ENCODE measurements around the gene MYPN. TPM values are rescaled to one million over a fixed set of nuclear protein-coding genes. Genes with fewer than 3 reads are reported as not detected.

MYPN gene
- total and polyA plus RNA-seq, 2 experiments from 2014 or later: not detected

GRCh38 chr10:68087685-68088401 is 21.4 kb upstream of the MYPN start:
- H3K4me3 Mint-ChIP-seq: no peak overlapping the region
- TF ChIP-seq REST (IDR thresholded peaks at IDR 0.05; ENCODE audit: unreplicated experiment) (no peak), CTCF (conservative IDR thresholded peaks at IDR 0.05; ENCODE audit: low read depth in 2 of 2) (no peak), POLR2AphosphoS5 (IDR thresholded peaks at IDR 0.05; ENCODE audit: low read depth) (no peak), JUNB (IDR thresholded peaks at IDR 0.05; ENCODE audit: unreplicated experiment) (no peak), CREB1 (CRISPR knock-in tag; IDR thresholded peaks at IDR 0.05; ENCODE audit: low read depth) (no peak)
- peak; percentile 42 for DNase-seq (ENCODE audit: low spot score)

GRCh38 chr10:68088740-68089139 is 20.5 kb upstream of the MYPN start:
- H3K4me3 Mint-ChIP-seq: no peak overlapping the region
- H3K27ac ChIP-seq (ENCODE audit: low read depth): no peak overlapping the region
- peaks cover 18% of the 10 kb centered on the region for H3K4me1 Mint-ChIP-seq

More at GRCh38 chr10:68087685-68088401, 21.4 kb upstream of the MYPN start:
- no peaks in the 10 kb centered on the region for H3K9me3 Mint-ChIP-seq
- Histone ChIP-seq H3F3A (replicated peaks; ENCODE audit: low read depth) (no peaks in the 10 kb centered on the region), H3K79me2 (replicated peaks; ENCODE audit: insufficient read depth) (no peaks in the 10 kb centered on the region), H4K20me1 (replicated peaks; ENCODE audit: insufficient read depth) (no peaks in the 10 kb centered on the region), H2AFZ (peak overlapping the region; percentile 73), H3K36me3 (ENCODE audit: insufficient read depth) (no peaks in the 10 kb centered on the region), H3K9me2 (ENCODE audit: insufficient read depth) (no peaks in the 10 kb centered on the region), H3K27ac (ENCODE audit: low read depth) (0 out of 2 replicates have a peak overlapping the region, but pooled peaks have one; percentile 20), H3K4me1 (ENCODE audit: insufficient read depth) (peaks cover 17% of the 10 kb centered on the region), H3K27me3 (ENCODE audit: insufficient read depth) (no peaks in the 10 kb centered on the region), H3K4me3 (no peak overlapping the region), H3K4me2 (0 out of 2 replicates have a peak overlapping the region, but pooled peaks have one; percentile 2)
- peaks cover 18% of the 10 kb centered on the region for H3K4me1 Mint-ChIP-seq
- peaks cover 2% of the 10 kb centered on the region for H3K27me3 Mint-ChIP-seq (ENCODE audit: insufficient read depth, low read depth, poor library complexity)
- no peaks in the 10 kb centered on the region for H3K36me3 Mint-ChIP-seq (ENCODE audit: low read depth)
- ATAC-seq: peak; percentile 82
- peak overlapping the region; percentile 16 for H3K27ac Mint-ChIP-seq

More at GRCh38 chr10:68088740-68089139, 20.5 kb upstream of the MYPN start:
- H4K20me1 ChIP-seq (replicated peaks; ENCODE audit: insufficient read depth): no peaks in the 10 kb centered on the region
- H2AFZ ChIP-seq: peak overlapping the region; percentile 60; the same call in 1 of the 2 replicates
- no peak overlapping the region for H3K4me3 ChIP-seq
- TF ChIP-seq CREB1 (CRISPR knock-in tag; IDR thresholded peaks at IDR 0.05; ENCODE audit: low read depth) (no peak), ZNF331 (CRISPR knock-in tag; IDR thresholded peaks at IDR 0.05; ENCODE audit: low read depth) (no peak), NANOG (IDR thresholded peaks at IDR 0.05; ENCODE audit: borderline replicate concordance) (no peak), JUNB (IDR thresholded peaks at IDR 0.05; ENCODE audit: unreplicated experiment) (no peak), CTCF (conservative IDR thresholded peaks at IDR 0.05; ENCODE audit: low read depth in 2 of 2) (no peak), ETS1 (IDR thresholded peaks at IDR 0.05) (no peak)
- DNase-seq (ENCODE audit: low spot score): no peak
- H3K9me2 ChIP-seq (ENCODE audit: insufficient read depth): no peaks in the 10 kb centered on the region
- no peaks in the 10 kb centered on the region for H3K9me3 Mint-ChIP-seq
- H3K27ac Mint-ChIP-seq: no peak overlapping the region
- peaks cover 13% of the 10 kb centered on the region for H3K4me1 ChIP-seq (ENCODE audit: insufficient read depth)
- H3K36me3 Mint-ChIP-seq (ENCODE audit: low read depth): no peaks in the 10 kb centered on the region
- no peak overlapping the region for H3K4me2 ChIP-seq
- no peaks in the 10 kb centered on the region for H3K36me3 ChIP-seq (ENCODE audit: insufficient read depth)
- peaks cover 2% of the 10 kb centered on the region for H3K27me3 Mint-ChIP-seq (ENCODE audit: insufficient read depth, low read depth, poor library complexity)
- H3K79me2 ChIP-seq (replicated peaks; ENCODE audit: insufficient read depth): no peaks in the 10 kb centered on the region
- no peaks in the 10 kb centered on the region for H3F3A ChIP-seq (replicated peaks; ENCODE audit: low read depth)
- ATAC-seq: no peak
- no peaks in the 10 kb centered on the region for H3K27me3 ChIP-seq (ENCODE audit: insufficient read depth)
